NCI-H1417 (cell line): ENCODE data around the gene KSR1.
"Not testable (repeated sequence)": the region's sequence is repeated elsewhere in the genome, so short reads cannot be mapped to it uniquely, and the experiment has no call there.

ENCODE experiments used
- DNase-seq, 3 experiments: peaks; one replicate each; lab custom pipeline; 2025; lab: John Stamatoyannopoulos, UW

The KSR1 gene

DNA sequence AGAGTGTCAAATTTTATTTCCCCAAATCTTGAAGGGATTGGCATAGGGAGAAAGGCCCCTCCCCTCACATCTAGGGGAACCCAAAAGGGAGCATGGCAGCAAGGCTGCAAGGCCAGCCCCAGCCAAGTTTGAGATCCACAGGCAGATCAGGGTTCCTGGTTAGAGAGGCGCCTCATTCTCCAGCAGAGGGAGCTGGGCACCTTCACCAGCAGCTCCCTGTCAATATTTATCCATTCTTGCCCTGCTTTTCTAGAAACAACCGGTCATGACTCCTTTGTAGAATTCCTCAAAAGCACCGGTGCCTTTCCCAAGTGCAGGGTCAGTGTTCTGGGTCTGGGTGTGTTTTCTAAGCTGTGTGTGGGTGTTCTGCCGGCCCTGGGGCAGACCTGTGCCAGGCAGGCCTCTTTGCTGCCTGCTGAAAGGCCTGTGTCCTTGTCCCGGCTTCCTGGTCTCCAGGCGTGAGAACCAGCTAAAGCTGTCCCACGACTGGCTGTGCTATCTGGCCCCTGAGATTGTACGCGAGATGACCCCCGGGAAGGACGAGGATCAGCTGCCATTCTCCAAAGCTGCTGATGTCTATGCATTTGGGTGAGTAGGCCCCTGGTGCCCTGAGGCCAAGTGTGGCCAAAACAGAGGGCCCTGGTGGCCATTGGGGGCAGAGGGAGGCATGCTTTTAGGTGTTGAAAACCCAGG, 153.5 kb downstream of the KSR1 start:
- peak in 1 of 3 experiments; percentile 16 for DNase-seq

GRCh38 chr17:27610304-27610677, 154.0 kb downstream of the KSR1 start:
- DNase-seq = no peak

GRCh38 chr17:27612160-27612770, 156.0 kb downstream of the KSR1 start:
- DNase-seq = no peak

GRCh38 chr17:27613433-27613832, 157.2 kb downstream of the KSR1 start:
- no peak for DNase-seq

GRCh38 chr17:27615121-27615520, 158.9 kb downstream of the KSR1 start:
- DNase-seq = no peak

DNA sequence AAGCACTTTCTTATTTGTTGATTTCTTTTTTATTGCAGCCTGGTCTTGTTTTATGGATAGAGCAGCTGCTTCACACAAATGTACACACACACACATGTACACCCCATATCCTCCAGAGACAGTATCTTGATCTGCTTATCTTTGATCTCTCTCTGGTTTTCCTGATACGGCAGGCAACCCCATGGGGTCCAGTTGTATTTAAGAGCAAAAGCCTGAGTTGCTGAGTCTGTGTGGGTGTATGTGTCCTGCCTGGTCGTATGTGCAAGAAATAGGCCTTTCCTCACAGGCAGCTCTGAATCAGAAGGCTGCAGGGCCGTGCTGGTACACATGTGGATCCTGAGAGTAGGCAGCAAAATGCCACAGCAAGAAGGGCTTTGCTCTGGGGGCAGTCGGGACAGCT, 160.2 kb downstream of the KSR1 start:
- DNase-seq = no peak

DNA sequence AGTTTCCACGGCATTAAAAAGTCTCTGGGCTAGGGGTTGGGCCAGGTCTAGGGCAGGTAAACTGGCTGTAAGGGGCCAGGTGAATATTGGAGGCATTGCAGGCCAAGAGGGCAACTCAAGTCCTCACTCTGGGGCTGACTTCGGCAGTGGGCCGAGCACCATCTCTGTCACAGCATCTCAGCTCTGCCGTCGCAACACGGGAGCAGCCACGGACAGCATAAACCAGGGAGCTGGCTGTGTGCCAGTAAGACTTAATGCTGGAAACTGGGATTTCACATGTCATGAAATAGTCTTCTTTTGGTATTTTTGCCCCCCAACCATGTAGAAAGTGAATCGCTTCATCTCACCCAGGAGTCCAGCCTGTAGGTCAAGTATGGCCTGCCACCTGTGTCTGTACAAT, 162.2 kb downstream of the KSR1 start:
- DNase-seq = no peak

- DNase-seq = no peak
These were observed 164.5 kb downstream of the KSR1 start for GRCh38 chr17:27620721-27621120.

DNA sequence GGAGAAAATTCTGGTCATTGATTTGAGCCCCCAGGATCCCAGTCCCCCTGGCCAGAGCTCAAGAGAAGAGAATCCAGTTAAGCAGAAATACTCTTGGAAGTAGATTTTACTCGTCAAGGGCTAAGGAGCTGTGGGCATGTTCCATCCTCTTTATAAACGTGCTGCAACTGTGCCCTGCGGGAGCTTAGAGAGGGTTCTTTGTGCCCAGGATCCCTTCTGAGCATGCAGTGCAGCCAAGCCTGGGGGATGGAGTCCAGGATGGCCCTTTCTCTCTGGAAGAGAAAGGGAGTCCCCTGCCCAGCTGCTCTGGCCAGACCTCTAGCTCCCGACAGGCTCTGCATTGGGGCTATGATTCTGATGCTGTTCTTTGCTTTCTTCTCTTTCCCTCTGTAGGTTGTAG, 165.3 kb downstream of the KSR1 start:
- no peak for DNase-seq

DNA sequence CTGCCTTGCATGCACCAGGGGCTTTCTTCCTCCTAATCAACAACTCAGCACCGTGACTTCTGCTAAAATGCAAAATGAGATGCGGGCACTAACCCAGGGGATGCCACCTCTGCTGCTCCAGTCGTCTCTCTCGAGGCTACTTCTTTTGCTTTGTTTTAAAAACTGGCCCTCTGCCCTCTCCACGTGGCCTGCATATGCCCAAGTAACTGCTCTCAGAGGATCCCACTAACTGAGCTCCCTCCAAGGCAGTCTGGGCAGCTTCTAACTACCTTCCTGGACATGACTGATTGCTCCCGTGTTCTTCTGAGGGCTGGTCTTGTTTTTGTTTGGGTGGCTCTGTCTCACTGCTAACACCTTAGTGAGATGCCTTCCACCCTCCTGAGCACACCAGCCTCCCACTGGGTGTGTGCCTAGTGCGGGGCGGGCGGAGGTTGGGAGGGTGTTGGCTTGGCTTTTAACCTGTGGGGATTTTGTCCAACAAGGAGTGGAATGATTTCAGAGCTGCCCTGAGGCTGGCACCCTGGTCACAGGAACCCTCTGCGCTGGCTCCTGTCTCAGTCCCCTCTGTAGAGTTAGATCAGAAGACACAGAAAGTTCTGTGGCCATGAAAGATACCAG, 165.8 kb downstream of the KSR1 start:
- no peak for DNase-seq

DNA sequence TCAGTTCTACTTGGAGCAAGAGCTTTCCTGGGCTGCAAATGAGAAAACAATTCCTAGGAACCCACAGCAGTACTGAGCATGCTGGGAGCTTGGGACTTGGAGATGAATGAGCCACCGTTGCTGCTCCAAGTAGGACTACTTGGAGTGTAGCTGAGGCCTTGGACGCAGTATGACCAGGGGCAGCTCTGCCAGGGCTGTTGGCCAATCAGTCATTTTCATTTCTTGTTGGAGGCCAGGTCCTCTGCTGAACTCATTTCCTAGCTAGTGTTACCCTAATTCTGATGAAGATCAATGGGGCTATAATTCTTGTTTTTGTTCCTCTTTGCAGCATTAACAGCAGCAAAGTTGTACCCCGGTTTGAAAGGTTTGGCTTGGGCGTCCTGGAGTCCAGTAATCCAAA, 166.7 kb downstream of the KSR1 start:
- DNase-seq = no peak

GRCh38 chr17:27623614-27624013, 167.4 kb downstream of the KSR1 start:
- peak in 2 of 3 experiments; percentile 8 to 15 for DNase-seq

DNA sequence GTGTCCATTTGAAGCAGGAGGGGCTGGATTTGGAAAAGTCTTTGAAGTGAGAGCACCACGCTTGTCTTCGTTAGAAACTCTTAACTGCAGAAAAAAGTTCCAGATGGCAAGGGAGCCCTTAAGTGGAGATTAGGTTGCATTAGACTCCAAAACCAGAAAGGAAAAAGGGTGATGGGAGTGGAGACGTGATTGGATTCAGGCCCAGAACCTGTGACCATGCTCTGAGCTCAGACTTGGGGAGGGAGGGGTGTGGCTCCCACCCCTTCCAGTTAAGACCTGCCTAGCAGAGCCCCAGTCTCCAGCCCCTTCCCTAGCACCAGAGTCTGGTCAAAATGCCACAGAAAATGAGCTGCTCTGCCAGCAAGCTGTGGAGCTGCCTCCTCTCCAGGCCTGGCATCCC, 168.3 kb downstream of the KSR1 start:
- DNase-seq = no peak

- no peak for DNase-seq
These were observed 169.6 kb downstream of the KSR1 start for GRCh38 chr17:27625856-27626255.

GRCh38 chr17:27627514-27627913, 171.3 kb downstream of the KSR1 start:
- no peak for DNase-seq

DNA sequence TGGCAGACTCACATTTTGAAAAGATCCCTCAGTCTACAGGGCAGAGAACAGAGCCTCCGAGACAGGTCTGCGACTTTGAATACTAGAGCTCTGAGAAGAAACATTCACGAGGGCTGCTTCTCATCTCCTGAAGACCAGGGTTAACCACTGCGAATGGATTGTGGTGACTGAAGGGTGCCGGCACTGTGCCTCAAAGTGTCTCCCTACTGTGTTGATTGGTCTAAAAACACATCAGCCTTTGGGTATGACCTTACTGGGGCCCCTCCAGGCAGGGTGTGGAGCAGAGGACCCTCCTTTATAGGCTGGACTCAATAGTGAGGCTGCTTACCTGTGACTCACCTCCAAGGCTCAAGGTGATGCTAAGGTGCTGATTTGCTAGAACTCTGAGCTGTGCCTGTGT, 172.1 kb downstream of the KSR1 start:
- no peak for DNase-seq

- DNase-seq = not testable (repeated sequence)
These were observed 173.0 kb downstream of the KSR1 start for GRCh38 chr17:27629260-27629659.

DNA sequence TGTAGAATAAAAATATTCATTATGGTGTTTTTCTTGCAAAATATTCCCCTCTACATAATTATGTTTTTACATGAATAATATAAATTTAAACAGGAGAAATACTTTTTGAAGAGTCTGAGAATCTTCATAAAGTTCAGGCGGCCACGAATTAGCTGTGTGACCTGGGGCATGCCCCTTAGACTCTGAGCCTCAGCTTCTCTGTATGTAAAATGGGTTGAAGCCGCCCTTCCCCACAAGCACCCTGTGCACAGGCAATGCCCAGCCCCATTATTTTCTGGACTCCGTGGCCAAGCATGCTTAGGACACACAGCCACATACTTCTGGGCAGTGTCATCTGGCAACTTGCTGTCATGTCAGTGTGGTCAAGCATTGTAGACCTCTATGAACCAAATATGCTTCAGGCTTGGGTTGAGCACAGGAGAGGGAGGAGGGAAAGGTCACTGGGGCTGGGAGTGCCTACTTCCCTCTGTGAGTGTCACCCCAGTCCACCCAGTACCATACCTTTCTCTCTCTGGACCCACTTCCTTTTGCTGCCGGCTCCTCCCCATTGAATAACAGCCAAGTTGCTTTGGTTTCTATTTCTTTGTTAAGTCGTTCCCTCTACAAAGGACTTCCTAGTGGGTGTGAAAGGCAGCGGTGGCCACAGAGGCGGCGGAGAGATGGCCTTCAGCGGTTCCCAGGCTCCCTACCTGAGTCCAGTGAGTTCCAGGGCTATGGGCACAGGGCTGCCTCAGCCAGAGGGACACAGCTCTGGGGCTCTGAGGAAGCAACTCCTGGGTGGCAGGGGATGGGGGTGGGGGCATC, 174.6 kb downstream of the KSR1 start, which contains the start of gene LGALS9:
Gene LGALS9 (plus strand): TSS at position 582 of the 804 bp plus-strand sequence. CDS start 78 bp downstream, at position 660.
- DNase-seq = no peak

DNA sequence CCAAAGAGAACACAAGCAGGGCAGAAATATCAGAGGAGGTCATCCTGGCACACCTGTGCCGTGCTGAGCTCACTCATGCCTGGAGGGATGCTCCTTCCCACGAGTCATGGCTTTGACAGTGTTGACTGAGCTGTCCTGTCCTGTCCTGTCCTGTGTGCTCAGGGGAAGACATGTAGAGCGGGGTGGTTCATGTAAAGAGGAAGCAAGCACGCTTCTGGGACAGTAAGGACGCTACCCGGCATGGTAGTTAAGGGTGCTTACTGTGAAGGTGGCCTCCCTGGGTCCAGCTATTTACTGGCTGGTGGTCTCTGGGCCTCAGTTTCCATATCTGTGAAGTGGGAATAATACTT, 175.1 kb downstream of the KSR1 start:
- no peak for DNase-seq

GRCh38 chr17:27631897-27632725, 175.9 kb downstream of the KSR1 start:
- DNase-seq = no peak

- not testable (repeated sequence) for DNase-seq
These were observed 176.5 kb downstream of the KSR1 start for GRCh38 chr17:27632766-27633165.
